Liver (tissue), 9 donors: Measurements from ENCODE around the gene CHAMP1. TPM values are rescaled to one million over a fixed set of nuclear protein-coding genes. Genes with fewer than 3 reads are reported as not detected.

Experiments used
- DNase-seq: peaks from one replicate; pipeline ENCODE4 v3.0.0-alpha.2; 2017; ENCODE audit warnings: low spot score
- H3K27ac ChIP-seq, 2 donors: one replicate each; pipeline ENCODE4 v1.7.0; 2013; ENCODE audit warnings: inconsistent platforms in 2 of 2, low read length in 2 of 2, control low read depth in 1 of 2, low read depth in 1 of 2, mild to moderate bottlenecking in 1 of 2
- H3K27me3 ChIP-seq, 4 donors: one replicate each; pipeline versions ENCODE4 v1.6.1 to v1.7.0; 2013; ENCODE audit warnings: low read length in 3 of 4, inconsistent platforms in 1 of 4, mild to moderate bottlenecking in 1 of 4, moderate library complexity in 1 of 4; ENCODE audit not compliant: control insufficient read depth in 4 of 4, insufficient read depth in 4 of 4
- H3K36me3 ChIP-seq, 4 donors: one replicate each; pipeline versions ENCODE4 v1.6.1 to v1.7.0; 2013; ENCODE audit warnings: low read length in 3 of 4, mild to moderate bottlenecking in 3 of 4, low read depth in 1 of 4, moderate library complexity in 1 of 4; ENCODE audit not compliant: control insufficient read depth in 4 of 4, insufficient read depth in 3 of 4
- H3K4me1 ChIP-seq, 4 donors: one replicate each; pipeline versions ENCODE4 v1.6.1 to v1.7.0; 2013; ENCODE audit warnings: low read length in 3 of 4, mild to moderate bottlenecking in 3 of 4, moderate library complexity in 1 of 4; ENCODE audit not compliant: control insufficient read depth in 4 of 4, insufficient read depth in 4 of 4
- H3K4me3 ChIP-seq, 3 donors: one replicate each; pipeline versions ENCODE4 v1.6.1 to v1.7.0; 2013; ENCODE audit warnings: low read length in 3 of 3, control low read depth in 1 of 3, low read depth in 1 of 3, mild to moderate bottlenecking in 1 of 3
- H3K9ac ChIP-seq, 2 donors: one replicate each; pipeline ENCODE4 v1.7.0; 2013; ENCODE audit warnings: low read length in 2 of 2, mild to moderate bottlenecking in 2 of 2, moderate library complexity in 2 of 2, control low read depth in 1 of 2, low read depth in 1 of 2
- H3K9me3 ChIP-seq, 4 donors: one replicate each; pipeline versions ENCODE4 v1.6.1 to v1.7.0; 2013; ENCODE audit warnings: low read length in 3 of 4; ENCODE audit not compliant: control insufficient read depth in 4 of 4
- ATF3 ChIP-seq: IDR thresholded peaks from 2 replicates; pipeline ENCODE4 v1.6.1; 2016; ENCODE audit warnings: antibody characterized with exemption
- CTCF ChIP-seq: fragments of 150-350 bp; IDR thresholded peaks from 2 replicates; pipeline ENCODE4 v1.5.1; 2017; ENCODE audit warnings: improper control_type of control experiment, low read depth, low read length; ENCODE audit not compliant: missing input control
- EGR1 ChIP-seq, 2 donors: IDR thresholded peaks; 2 replicates each; pipeline ENCODE4 v1.6.1; 2016 to 2018; ENCODE audit warnings: antibody characterized with exemption in 2 of 2, low read depth in 2 of 2
- FOXA1 ChIP-seq: IDR thresholded peaks from 2 replicates; pipeline ENCODE4 v1.6.1; 2016; ENCODE audit warnings: antibody characterized with exemption
- GABPA ChIP-seq, 2 donors: IDR thresholded peaks in 1 of 2; conservative IDR thresholded peaks in 1 of 2; 2 replicates each; pipeline ENCODE4 v1.6.1; 2016; ENCODE audit warnings: antibody characterized with exemption in 2 of 2, mild to moderate bottlenecking in 1 of 2, moderate library complexity in 1 of 2
- HNF4A ChIP-seq, 2 donors: conservative IDR thresholded peaks; 2 replicates each; pipeline ENCODE4 v1.6.1; 2016; ENCODE audit warnings: antibody characterized with exemption in 2 of 2, mild to moderate bottlenecking in 2 of 2
- JUND ChIP-seq, 2 donors: IDR thresholded peaks; 2 replicates each; pipeline ENCODE4 v1.6.1; 2016; ENCODE audit warnings: antibody characterized with exemption in 2 of 2
- MAX ChIP-seq: IDR thresholded peaks from 2 replicates; pipeline ENCODE4 v1.6.1; 2016; ENCODE audit warnings: antibody characterized with exemption
- NR2F2 ChIP-seq: IDR thresholded peaks from 2 replicates; pipeline ENCODE4 v1.6.1; 2016; ENCODE audit warnings: antibody characterized with exemption
- TAF1 ChIP-seq: conservative IDR thresholded peaks from 2 replicates; pipeline ENCODE4 v1.6.1; 2016; ENCODE audit warnings: antibody characterized with exemption, mild to moderate bottlenecking
- YY1 ChIP-seq: IDR thresholded peaks from 2 replicates; pipeline ENCODE4 v1.6.1; 2016; ENCODE audit warnings: antibody characterized with exemption, mild to moderate bottlenecking
- WGBS: extraction: QIAGEN DNeasy Blood & Tissue Kit; methylation state at CpG from one replicate; pipeline ENCODE4 v1.1.7; 2013; 5-methylcytosine and 5-hydroxymethylcytosine counted together
- polyA plus RNA-seq, 2 donors: library from polyadenylated mRNA; stranded (reverse) in 1 of 2; unstranded in 1 of 2; fragments of 200-250 nt in 1 of 2; fragments of >200 nt in 1 of 2; fragmentation: Nextera tagmentation in 1 of 2; extraction: Ambion mirVana in 1 of 2; gene quantifications; one replicate each; pipeline versions ENCODE4 v1.2.1 to v1.2.3, GENCODE V29; 2013 to 2015
- total RNA-seq, 2 donors: library from RNA; depleted of rRNA; stranded (reverse); fragments of >200 nt; gene quantifications; one replicate each; pipeline ENCODE4 v1.2.3, GENCODE V29; 2014
- donor health status: healthy.
- donor health status: healthy.
- donor health status: healthy.
- donor health status: healthy.
- donor health status: healthy.

The CHAMP1 gene
- total and polyA plus RNA-seq, 4 donors = 6.2 to 15.1 (median 7.8) TPM

GRCh38 chr13:114319441-114319913, 5.2 kb downstream of the CHAMP1 start:
- peaks cover 3 to 16% (median 11%) of the 10 kb centered on the region in 4 donors for H3K4me1 ChIP-seq
- WGBS = 80% methylated on average over 3 of the region's 3 CpGs
- H3K27ac ChIP-seq = no peak overlapping the region

GRCh38 chr13:114320065-114320464, 5.8 kb downstream of the CHAMP1 start:
- H3K9ac ChIP-seq = no peak overlapping the region
- DNase-seq = no peak
- no peaks in the 10 kb centered on the region for H3K9me3 ChIP-seq
- H3K36me3 ChIP-seq = peaks cover 9 to 33% (median 27%) of the 10 kb centered on the region in 4 donors
- no peak overlapping the region for H3K27ac ChIP-seq
- H3K27me3 ChIP-seq = no peaks in the 10 kb centered on the region
- H3K4me3 ChIP-seq = no peak overlapping the region
- TF ChIP-seq EGR1 (IDR thresholded peaks at IDR 0.05; ENCODE audit: low read depth in 2 of 2) = no peak
- TF ChIP-seq YY1 = no peak
- TF ChIP-seq NR2F2 = peak; percentile 55
- H3K4me1 ChIP-seq = peaks cover 2 to 13% (median 10%) of the 10 kb centered on the region in 4 donors

More at GRCh38 chr13:114319441-114319913, 5.2 kb downstream of the CHAMP1 start:
- DNase-seq = no peak
- H3K27me3 ChIP-seq = no peaks in the 10 kb centered on the region
- peaks cover 5 to 27% (median 24%) of the 10 kb centered on the region in 4 donors for H3K36me3 ChIP-seq
- no peak for TF ChIP-seq JUND (IDR thresholded peaks at IDR 0.05)
- no peak for TF ChIP-seq GABPA (IDR thresholded peaks at IDR 0.05 in 1 of 2, conservative IDR thresholded peaks at IDR 0.05 in 1 of 2)
- TF ChIP-seq ATF3 = no peak
- no peak for TF ChIP-seq FOXA1
- no peak for TF ChIP-seq TAF1
- no peak for TF ChIP-seq YY1
- no peak overlapping the region for H3K4me3 ChIP-seq
- no peaks in the 10 kb centered on the region for H3K9me3 ChIP-seq
- H3K9ac ChIP-seq = no peak overlapping the region

GRCh38 chr13:114321256-114321655, 7.0 kb downstream of the CHAMP1 start:
- Histone ChIP-seq H3K4me3 (no peak overlapping the region), H3K36me3 (peaks cover 11 to 39% (median 31%) of the 10 kb centered on the region in 4 donors)
- 96% methylated on average over 3 of the region's 3 CpGs for WGBS

GRCh38 chr13:114323349-114323748, 9.0 kb downstream of the CHAMP1 start:
- peaks cover 11 to 39% (median 32%) of the 10 kb centered on the region in 4 donors for H3K36me3 ChIP-seq

More at GRCh38 chr13:114321256-114321655, 7.0 kb downstream of the CHAMP1 start:
- no peaks in the 10 kb centered on the region for H3K9me3 ChIP-seq
- TF ChIP-seq GABPA (IDR thresholded peaks at IDR 0.05 in 1 of 2, conservative IDR thresholded peaks at IDR 0.05 in 1 of 2) (no peak), TAF1 (no peak), JUND (IDR thresholded peaks at IDR 0.05) (no peak), MAX (no peak)
- DNase-seq = no peak
- no peaks in the 10 kb centered on the region for H3K27me3 ChIP-seq
- H3K4me1 ChIP-seq = peaks cover 0 to 7% (median 2%) of the 10 kb centered on the region in 4 donors
- H3K27ac ChIP-seq = no peak overlapping the region
- H3K9ac ChIP-seq = no peak overlapping the region

More at GRCh38 chr13:114323349-114323748, 9.0 kb downstream of the CHAMP1 start:
- H3K4me1 ChIP-seq = peaks cover 0 to 9% (median 3%) of the 10 kb centered on the region in 4 donors
- WGBS = 97% methylated on average over 2 of the region's 2 CpGs
- no peaks in the 10 kb centered on the region for H3K9me3 ChIP-seq
- H3K27me3 ChIP-seq = no peaks in the 10 kb centered on the region
- no peak overlapping the region for H3K27ac ChIP-seq
- no peak overlapping the region for H3K9ac ChIP-seq
- no peak for DNase-seq
- TF ChIP-seq CTCF (no peak), YY1 (no peak), HNF4A (conservative IDR thresholded peaks at IDR 0.05) (no peak)
- no peak overlapping the region for H3K4me3 ChIP-seq
